Activated CD4-positive, alpha-beta T cell treated with anti-CD3 and anti-CD28 coated beads for 48 hours (primary cell): Measurements from ENCODE around the gene SLC38A1.
"Not testable (repeated sequence)": the region's sequence is repeated elsewhere in the genome, so short reads cannot be mapped to it uniquely, and the experiment has no call there.

Experiments used
- DNase-seq: peaks from one replicate; pipeline ENCODE4 v3.0.0-alpha.2; 2020

Gene SLC38A1

GRCh38 chr12:46201284-46201789 lies 67.5 kb downstream of the SLC38A1 start:
- DNase-seq = no peak

DNA sequence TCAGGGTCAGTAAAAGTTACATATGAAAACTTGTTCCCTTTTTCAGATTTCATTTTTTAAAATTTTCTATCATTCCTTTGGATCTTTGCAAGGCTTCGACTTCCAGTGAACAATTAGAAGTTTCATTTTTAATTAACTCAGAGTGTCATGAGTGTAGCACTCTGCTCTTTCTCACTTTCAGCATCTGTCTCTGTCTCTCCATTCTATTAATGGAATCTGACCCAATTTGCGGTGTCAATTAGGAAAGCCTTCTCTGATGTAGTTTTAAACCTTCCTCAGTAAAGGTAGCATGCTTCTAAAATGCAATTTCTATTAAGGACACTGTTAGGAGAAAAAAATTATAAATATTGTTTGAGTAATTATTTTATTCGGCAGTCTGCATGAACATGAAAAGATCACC lies 68.3 kb downstream of the SLC38A1 start:
- no peak for DNase-seq

DNA sequence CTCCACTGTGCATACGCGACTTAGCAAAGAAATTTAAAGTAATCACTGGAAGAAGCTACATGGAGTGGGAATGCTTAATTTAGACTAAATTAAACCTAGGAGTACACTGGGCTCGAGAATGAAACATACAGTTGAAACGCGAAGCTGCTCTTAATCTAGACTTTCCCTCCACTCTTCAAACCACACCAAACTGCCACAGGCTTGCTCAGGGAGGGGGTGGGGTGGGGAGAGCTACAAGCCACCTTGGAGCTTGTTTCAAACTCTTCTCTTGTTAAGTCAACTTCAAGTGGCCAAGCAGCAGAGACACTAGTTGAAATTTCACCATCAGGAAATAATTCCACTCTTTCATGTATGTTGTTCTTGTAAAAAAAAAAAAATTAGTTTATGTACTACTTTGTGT lies 69.9 kb downstream of the SLC38A1 start:
- DNase-seq = no peak

GRCh38 chr12:46197883-46198282 lies 71.0 kb downstream of the SLC38A1 start:
- no peak for DNase-seq

DNA sequence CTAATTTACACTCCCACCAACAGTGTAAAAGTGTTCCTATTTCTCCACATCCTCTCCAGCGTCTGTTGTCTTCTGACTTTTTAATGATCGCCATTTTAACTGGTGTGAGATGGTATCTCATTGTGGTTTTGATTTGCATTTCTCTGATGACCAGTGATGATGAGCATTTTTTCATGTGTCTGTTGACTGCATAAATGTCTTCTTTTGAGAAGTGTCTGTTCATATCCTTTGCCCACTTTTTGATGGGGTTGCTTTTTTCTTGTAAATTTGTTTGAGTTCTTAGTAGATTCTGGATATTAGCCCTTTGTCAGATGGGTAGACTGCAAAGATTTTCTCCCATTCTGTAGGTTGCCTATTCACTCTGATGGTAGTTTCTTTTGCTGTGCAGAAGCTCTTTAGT lies 78.3 kb downstream of the SLC38A1 start:
- not testable (repeated sequence) for DNase-seq

GRCh38 chr12:46188170-46188569 lies 80.7 kb downstream of the SLC38A1 start:
- no peak for DNase-seq

GRCh38 chr12:46187023-46187422 lies 81.8 kb downstream of the SLC38A1 start:
- DNase-seq = no peak

DNA sequence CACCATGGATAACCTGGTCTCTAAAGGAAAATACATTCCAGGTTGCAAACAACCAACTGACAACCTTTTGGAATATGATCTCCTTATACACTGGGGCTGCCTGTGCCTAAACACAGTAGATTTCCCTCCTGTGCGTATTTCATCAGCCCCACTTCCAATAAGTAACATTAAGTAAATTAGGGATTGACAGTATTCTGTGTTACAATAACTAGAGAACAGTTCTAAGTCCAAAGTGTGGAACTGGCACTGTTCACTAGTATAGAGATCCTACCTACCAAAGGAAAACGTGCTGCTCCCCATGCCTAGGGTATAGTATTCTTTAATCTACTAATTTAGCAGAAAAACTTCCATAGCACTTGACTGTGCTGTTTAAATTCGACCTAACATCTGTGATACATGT lies 82.8 kb downstream of the SLC38A1 start:
- no peak for DNase-seq

DNA sequence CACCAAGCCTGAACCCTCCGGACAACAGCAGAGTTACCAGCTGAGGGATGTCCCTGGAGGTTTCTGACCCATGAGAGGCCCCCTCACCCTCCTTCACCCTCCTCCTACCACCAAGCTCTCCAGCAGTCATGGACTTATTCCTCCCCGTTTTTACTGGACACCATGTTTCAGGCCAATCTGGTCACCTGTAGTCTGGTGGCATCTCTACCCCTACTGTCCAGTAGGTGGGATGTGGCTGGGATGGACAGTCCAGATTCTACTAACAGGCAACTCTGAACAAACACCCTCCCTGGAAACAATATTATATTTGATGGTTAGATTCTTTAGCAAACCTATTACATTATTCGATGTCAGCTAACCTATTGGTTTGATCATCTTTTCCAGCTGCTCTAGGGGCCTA lies 83.2 kb downstream of the SLC38A1 start:
- no peak for DNase-seq

- no peak for DNase-seq
Observed at GRCh38 chr12:46184798-46185595, 83.8 kb downstream of the SLC38A1 start.

- DNase-seq = no peak
Observed at GRCh38 chr12:46183112-46183511, 85.7 kb downstream of the SLC38A1 start.

GRCh38 chr12:46181465-46181864 lies 87.4 kb downstream of the SLC38A1 start:
- no peak for DNase-seq

DNA sequence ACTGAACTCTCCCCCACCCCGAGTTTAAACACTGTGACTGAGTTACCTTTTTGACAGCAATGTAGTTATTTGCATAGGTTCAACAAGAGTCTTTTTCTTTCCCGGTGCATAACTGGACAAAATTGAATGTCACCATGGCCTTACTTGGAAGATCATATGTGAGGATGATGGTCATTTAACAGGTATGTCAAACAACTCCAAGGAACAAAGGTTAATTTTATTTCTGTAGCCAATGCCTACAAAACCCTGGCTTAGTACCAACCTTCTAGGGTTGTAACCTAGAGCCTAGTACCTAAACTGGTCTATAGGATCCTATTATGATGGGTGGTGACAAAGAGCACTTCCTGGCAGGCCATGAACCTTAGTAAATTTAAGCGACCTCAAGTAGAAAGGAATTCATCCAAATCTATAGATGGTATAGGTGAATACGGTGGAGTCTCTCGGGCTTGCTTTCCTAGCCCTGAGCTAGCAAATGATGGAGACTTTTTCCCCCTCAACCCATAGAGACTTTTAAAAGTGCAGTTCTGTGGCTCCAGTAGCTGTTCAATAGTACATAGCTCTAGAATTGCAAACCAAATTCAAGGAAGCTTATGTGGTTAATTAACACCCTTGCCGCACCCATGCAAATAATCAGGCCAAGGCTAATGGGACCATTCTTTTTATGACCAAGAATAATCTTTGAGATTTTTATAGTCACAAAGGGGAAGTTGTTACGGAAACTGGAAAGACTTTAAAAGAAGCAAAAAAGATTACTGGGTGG lies 89.0 kb downstream of the SLC38A1 start:
- no peak for DNase-seq

DNA sequence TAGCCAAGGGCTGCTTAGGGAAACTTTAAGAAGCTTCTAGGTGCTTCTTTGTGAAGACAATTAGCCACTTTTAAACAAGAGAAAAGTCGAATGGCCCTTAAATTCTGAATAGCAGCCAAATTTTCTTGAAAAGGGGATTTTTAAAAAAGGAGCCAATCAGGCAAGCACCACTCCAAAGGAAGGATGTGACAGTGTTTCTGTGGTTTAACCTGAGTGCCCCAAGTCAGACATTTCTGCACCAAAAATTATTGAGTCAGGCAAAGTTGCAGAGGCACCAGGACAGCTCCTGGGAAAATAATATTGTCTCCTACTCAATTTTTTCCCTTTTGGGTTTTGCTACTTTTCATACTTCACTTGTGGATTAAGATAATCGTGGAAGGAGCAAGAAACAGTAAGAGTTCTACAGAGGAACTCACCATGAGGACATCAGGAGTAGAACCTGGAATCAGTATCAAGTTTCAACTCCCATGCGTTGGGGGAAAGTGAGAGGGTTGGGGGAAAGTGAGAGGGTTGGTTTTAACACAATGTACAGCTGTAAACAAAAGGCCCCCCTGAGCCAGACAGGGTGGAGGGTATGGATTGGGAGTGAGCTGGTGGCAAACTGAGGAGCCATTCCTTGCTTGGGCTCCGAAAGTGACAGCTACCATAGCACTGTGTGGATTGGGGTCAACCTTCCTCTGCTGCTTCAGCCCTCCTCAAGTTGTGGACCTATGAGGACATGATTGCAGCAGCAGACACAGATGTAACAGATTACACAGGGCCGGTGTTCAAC lies 90.8 kb downstream of the SLC38A1 start:
- no peak for DNase-seq

DNA sequence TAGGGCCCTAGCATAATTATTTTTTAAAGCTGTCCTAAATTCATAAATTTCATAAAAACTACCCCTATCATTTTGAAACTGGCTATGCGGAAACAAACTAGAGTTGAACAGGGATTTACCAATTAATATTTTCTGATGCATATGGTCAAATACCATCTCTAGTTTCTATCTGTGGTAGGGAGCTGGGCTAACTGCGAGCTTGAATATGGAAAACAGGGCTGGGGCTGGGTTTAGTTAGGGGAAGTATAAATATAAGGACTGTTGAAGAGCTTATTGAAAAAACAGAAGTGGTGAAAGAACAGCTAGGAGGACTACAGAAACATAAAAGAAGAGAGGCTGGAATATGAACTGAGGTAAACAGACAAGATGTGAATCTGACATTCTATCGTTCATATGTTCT lies 91.8 kb downstream of the SLC38A1 start:
- DNase-seq = no peak

- DNase-seq = no peak
Observed at GRCh38 chr12:46174919-46175318, 93.9 kb downstream of the SLC38A1 start.

GRCh38 chr12:46174061-46174662 lies 94.7 kb downstream of the SLC38A1 start:
- no peak for DNase-seq

GRCh38 chr12:46168426-46168825 lies 100.4 kb downstream of the SLC38A1 start:
- no peak for DNase-seq

DNA sequence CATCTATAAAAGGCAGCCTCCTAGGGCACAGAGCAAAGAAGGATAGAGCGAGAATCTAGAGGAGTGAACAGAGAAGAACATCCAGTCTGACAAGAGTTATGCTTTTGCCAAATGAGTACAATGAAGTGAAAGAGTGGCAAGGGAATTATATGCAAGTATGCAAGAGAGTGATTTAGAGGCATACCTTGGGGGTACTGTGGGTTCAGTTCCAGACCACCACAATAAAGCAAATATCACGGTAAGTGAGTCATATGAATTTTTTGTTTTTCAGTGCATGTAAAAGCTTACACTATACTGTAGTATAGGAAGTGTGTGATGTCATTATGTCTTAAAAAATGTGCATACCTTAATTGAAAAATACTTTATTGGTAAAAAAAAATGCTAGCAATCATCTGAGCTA lies 101.4 kb downstream of the SLC38A1 start:
- no peak for DNase-seq

- DNase-seq = no peak
Observed at GRCh38 chr12:46165191-46165590, 103.7 kb downstream of the SLC38A1 start.

DNA sequence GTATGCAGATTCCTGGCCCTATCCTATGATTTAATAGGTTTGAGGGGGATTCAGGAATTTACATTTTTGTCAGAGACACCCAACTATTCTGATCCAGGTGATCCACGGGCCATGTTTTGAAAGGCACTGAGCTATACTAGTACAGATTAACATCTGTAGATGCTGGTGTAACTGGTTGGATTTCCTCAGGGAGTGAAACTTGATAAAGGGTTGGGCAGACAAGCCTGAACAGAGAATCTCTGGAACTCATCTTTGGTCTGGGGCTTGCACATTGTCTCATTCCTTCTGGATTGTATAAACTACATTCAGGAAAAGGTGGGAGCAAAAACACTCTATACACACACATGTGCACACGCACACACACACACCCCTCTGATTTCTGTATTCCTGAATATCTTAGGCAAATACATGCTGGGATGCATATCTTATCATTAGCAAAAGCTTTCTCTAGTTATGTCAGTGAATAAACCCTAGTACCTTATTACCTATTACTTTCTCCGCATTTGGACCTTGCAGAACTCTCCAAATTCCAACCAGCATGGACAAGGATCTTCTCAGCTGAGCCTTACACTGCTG lies 104.6 kb downstream of the SLC38A1 start:
- DNase-seq = no peak

GRCh38 chr12:46162549-46163076 lies 106.2 kb downstream of the SLC38A1 start:
- DNase-seq = not testable (repeated sequence)
